ENCODE measurements around the gene SASH1. TPM values are rescaled to one million over a fixed set of nuclear protein-coding genes. Genes with fewer than 3 reads are reported as not detected.
"Not testable (repeated sequence)": the region's sequence is repeated elsewhere in the genome, so short reads cannot be mapped to it uniquely, and the experiment has no call there.

Gene SASH1
- total and polyA plus RNA-seq, 8 donors, result 5.8 to 82.6 (median 16.3) TPM

DNA sequence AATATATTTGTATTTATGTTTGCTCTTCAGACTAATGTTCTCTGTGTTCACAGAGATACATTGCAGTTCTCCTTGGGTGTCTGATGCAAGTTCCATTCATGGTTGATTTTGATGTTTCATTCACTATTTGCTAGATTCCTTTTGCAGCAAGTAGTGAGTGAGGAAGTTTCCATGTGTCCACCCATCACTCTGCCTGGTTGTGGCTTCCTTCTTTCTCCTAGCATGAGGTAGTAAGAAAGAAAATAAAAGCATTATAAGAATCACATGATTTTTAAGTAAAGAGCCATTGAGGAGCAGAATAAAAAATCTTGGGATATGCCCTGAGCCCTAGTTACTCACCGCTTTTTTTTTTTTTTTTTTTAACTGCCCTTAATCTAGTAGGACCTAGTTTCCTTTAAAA, 8.7 kb downstream of the SASH1 start:
- WGBS, 5 donors, result 57 to 88% (median 67%) methylated on average over 1 of the region's 1 CpG
- intact Hi-C loops (cut with DNase I; ENCODE audit: low total_unique reads), result no loop called here
- H3K36me3 ChIP-seq, result no peaks in the 10 kb centered on the region
- TF ChIP-seq POLR2AphosphoS5 (IDR thresholded peaks at IDR 0.05), result no peak
- no peak for TF ChIP-seq POLR2A (IDR thresholded peaks at IDR 0.05)
- TF ChIP-seq, protein P1, sequence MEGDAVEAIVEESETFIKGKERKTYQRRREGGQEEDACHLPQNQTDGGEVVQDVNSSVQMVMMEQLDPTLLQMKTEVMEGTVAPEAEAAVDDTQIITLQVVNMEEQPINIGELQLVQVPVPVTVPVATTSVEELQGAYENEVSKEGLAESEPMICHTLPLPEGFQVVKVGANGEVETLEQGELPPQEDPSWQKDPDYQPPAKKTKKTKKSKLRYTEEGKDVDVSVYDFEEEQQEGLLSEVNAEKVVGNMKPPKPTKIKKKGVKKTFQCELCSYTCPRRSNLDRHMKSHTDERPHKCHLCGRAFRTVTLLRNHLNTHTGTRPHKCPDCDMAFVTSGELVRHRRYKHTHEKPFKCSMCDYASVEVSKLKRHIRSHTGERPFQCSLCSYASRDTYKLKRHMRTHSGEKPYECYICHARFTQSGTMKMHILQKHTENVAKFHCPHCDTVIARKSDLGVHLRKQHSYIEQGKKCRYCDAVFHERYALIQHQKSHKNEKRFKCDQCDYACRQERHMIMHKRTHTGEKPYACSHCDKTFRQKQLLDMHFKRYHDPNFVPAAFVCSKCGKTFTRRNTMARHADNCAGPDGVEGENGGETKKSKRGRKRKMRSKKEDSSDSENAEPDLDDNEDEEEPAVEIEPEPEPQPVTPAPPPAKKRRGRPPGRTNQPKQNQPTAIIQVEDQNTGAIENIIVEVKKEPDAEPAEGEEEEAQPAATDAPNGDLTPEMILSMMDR (IDR thresholded peaks at IDR 0.05), result no peak
- TF ChIP-seq EP300 (IDR thresholded peaks at IDR 0.05), result no peak
- no peaks in the 10 kb centered on the region for H3K27me3 ChIP-seq
- H3K4me3 ChIP-seq, result no peak overlapping the region
- no peak for DNase-seq
- peak overlapping the region in 1 of 5 donors; percentile 4 for H3K27ac ChIP-seq
- H3K9me3 ChIP-seq, result no peaks in the 10 kb centered on the region
- H3K4me1 ChIP-seq, result no peaks in the 10 kb centered on the region

DNA sequence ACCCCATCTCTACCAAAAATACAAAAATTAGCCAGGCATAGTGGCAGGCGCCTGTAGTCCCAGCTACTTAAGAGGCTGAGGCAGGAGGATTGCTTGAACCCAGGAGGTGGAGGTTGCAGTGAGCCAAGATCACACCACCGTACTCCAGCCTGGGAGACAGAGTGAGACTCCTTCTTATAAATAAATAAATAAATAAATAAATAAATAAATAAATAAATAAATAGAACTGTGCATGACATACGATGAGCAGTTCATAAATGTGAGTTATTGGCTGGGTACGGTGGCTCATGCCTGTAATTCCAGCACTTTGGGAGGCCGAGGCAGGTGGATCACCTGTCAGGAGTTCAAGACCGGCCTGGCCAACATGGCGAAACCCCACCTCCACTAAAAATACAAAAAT, 9.8 kb downstream of the SASH1 start:
- H3K9me3 ChIP-seq; H3K4me1 ChIP-seq; intact Hi-C loops (cut with DNase I; ENCODE audit: low total_unique reads); H3K27me3 ChIP-seq; H3K36me3 ChIP-seq; H3K27ac ChIP-seq; H3K4me3 ChIP-seq; DNase-seq: not testable (repeated sequence)
- WGBS, 5 donors, result 91 to 97% (median 96%) methylated on average over 7 of the region's 7 CpGs

DNA sequence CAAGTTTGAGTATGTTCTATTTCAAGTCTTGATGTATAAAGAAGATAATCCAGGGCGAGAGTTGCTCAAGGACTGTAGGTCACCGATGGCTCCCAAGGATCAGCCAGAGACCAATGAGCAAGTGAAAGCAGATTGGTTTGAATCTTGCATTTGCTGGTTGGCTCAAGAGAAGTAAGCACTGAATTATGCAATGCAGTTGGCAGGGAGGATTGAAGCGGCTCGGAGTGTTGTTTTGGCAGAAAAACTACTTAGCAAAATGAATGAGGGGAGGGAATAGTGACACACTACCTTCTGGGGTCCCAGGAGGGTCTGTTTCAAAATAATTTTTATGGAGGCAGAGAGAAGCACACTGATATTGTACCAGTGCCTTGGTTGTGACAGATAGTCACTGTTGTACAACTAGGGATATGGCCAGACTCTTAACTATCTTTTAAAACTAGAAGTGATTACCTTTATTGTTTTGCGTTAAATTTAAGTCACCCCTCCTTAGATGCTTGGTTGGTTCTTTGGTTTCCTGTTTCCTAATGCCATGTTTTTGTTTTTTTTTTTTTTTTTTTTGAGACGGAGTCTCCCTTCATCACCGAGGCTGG, 15.7 kb downstream of the SASH1 start:
- Histone ChIP-seq H3K4me1 (peaks cover 0 to 18% (median 11%) of the 10 kb centered on the region in 4 donors), H3K9me3 (no peaks in the 10 kb centered on the region), H3K27me3 (no peaks in the 10 kb centered on the region), H3K4me3 (no peak overlapping the region), H3K27ac (peak overlapping the region in 1 of 5 donors; percentile 12), H3K36me3 (no peaks in the 10 kb centered on the region)
- 43 to 68% (median 54%) methylated on average over 7 of the region's 7 CpGs for WGBS, 5 donors
- intact Hi-C loops (cut with DNase I; ENCODE audit: low total_unique reads), result no loop called here
- no peak for TF ChIP-seq EP300 (IDR thresholded peaks at IDR 0.05)
- peak; percentile 32 to 63 (median 57) for TF ChIP-seq POLR2AphosphoS5 (IDR thresholded peaks at IDR 0.05)
- peak in 1 of 2 donors; percentile 51 for DNase-seq

DNA sequence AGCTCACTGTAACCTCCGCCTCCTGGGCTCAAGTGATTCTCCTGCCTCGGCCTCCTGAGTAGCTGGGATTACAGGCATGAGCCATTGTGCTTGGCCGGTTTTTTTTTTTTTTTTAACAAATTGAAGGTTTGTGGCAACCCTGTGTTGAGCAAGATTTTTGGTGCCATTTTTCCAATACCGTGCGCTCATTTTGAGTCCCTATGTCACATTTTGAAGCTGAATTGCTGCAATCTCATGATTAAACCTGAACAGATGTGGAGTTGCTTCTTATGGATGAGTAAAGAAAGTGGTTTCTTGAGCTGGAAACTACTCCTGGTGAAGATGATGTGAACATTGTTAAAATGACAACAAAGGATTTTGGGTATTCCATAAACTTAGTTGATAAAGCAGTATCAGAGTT, 16.6 kb downstream of the SASH1 start:
- Histone ChIP-seq H3K4me1 (peaks cover 0 to 18% (median 11%) of the 10 kb centered on the region in 4 donors), H3K9me3 (no peaks in the 10 kb centered on the region), H3K4me3 (no peak overlapping the region), H3K36me3 (no peaks in the 10 kb centered on the region), H3K27ac (no peak overlapping the region), H3K27me3 (no peaks in the 10 kb centered on the region)
- no peak for DNase-seq
- WGBS, 5 donors, result 94 to 98% (median 96%) methylated on average over 5 of the region's 5 CpGs
- intact Hi-C loops (cut with DNase I; ENCODE audit: low total_unique reads), result no loop called here
- TF ChIP-seq, protein P1 (IDR thresholded peaks at IDR 0.05), result no peak
- TF ChIP-seq EP300 (IDR thresholded peaks at IDR 0.05) (no peak), POLR2A (IDR thresholded peaks at IDR 0.05) (no peak), POLR2AphosphoS5 (IDR thresholded peaks at IDR 0.05) (no peak)

DNA sequence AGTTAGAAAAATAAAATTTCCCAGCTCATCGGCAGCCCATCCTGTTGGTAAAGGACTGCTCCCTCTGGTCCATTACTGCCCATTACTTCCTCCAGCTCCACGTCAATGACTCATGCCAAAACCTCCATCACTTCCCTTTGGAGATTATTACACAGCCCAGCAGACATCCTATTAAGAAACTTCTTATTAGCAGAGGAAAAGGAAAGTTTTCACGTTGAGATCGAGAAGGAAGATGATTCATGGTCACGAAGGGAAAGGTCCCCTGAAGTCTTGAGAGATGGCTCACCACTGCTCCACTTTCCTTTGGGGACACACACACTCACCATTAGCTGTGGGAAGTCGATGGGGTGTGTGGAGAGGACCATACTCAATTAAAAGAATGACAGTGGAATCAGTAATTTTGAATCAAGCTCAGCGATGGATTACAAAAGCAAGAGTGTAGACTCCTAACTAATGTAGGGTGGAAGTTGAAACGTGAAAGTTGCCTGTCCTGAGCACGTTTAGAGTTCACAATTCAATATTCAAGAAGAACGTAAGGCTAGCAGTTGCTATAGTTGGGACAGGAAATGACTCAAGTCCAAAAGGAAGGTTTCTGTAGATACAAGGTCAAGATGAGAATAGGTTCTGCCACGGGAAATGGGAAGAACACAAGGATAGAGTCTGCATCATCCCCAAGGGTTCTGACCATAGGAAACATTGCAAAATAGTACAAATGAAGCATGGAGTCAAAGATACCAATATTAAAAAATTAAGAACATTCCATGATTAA, 21.6 kb downstream of the SASH1 start:
- DNase-seq, result no peak
- Histone ChIP-seq H3K27me3 (no peaks in the 10 kb centered on the region), H3K27ac (peak overlapping the region in 4 of 5 donors; percentile 36 to 62 (median 47)), H3K36me3 (no peaks in the 10 kb centered on the region), H3K9me3 (no peaks in the 10 kb centered on the region), H3K4me1 (peaks cover 0 to 25% (median 7%) of the 10 kb centered on the region in 4 donors), H3K4me3 (no peak overlapping the region)
- TF ChIP-seq POLR2AphosphoS5 (IDR thresholded peaks at IDR 0.05) (peak; percentile 4 to 24 (median 6)), EP300 (IDR thresholded peaks at IDR 0.05) (no peak), POLR2A (IDR thresholded peaks at IDR 0.05) (no peak)
- TF ChIP-seq, protein P1 (IDR thresholded peaks at IDR 0.05), result no peak
- WGBS, 5 donors, result 69 to 78% (median 75%) methylated on average over 11 of the region's 11 CpGs
- intact Hi-C loops (cut with DNase I; ENCODE audit: low total_unique reads), result no loop called here
